Dermis blood vessel endothelial cell (primary cell): Measurements from ENCODE around the gene PPIH. TPM values are rescaled to one million over a fixed set of nuclear protein-coding genes. Genes with fewer than 3 reads are reported as not detected.
"Not testable (repeated sequence)": the region's sequence is repeated elsewhere in the genome, so short reads cannot be mapped to it uniquely, and the experiment has no call there.

ENCODE experiments used
- DNase-seq: peaks from one replicate; pipeline ENCODE4 v3.0.0; 2010
- total RNA-seq: library from RNA; depleted of rRNA; stranded (reverse); fragments of >200 nt; gene quantifications from 2 replicates; pipeline ENCODE4 v1.2.3, GENCODE V29; 2014

PPIH gene
- total RNA-seq, 1 donor from 2014 or later, result 22.6 TPM

GRCh38 chr1:42682739-42683531 lies 24.7 kb downstream of the PPIH start:
- peak; percentile 76 for DNase-seq

- DNase-seq, result peak; percentile 22
These were observed 25.9 kb downstream of the PPIH start for GRCh38 chr1:42684139-42684538.

GRCh38 chr1:42686418-42686817 lies 28.2 kb downstream of the PPIH start:
- DNase-seq, result no peak

GRCh38 chr1:42689912-42690311 lies 31.7 kb downstream of the PPIH start:
- DNase-seq, result no peak

GRCh38 chr1:42690477-42691156 lies 32.4 kb downstream of the PPIH start:
- peak; percentile 27 for DNase-seq

- no peak for DNase-seq
These were observed 32.9 kb downstream of the PPIH start for GRCh38 chr1:42691157-42691498.

- no peak for DNase-seq
These were observed 34.2 kb downstream of the PPIH start for GRCh38 chr1:42692461-42692860.

- no peak for DNase-seq
These were observed 34.7 kb downstream of the PPIH start for GRCh38 chr1:42692911-42693310.

- no peak for DNase-seq
These were observed 40.0 kb downstream of the PPIH start for GRCh38 chr1:42698081-42698813.

- DNase-seq, result no peak
These were observed 41.8 kb downstream of the PPIH start for GRCh38 chr1:42700006-42700405.

GRCh38 chr1:42703888-42704464 lies 45.8 kb downstream of the PPIH start:
- DNase-seq, result no peak

- not testable (repeated sequence) for DNase-seq
These were observed 54.6 kb downstream of the PPIH start for GRCh38 chr1:42712808-42713207.

GRCh38 chr1:42713293-42713692 lies 55.1 kb downstream of the PPIH start:
- DNase-seq, result no peak

GRCh38 chr1:42714441-42714840 lies 56.2 kb downstream of the PPIH start:
- not testable (repeated sequence) for DNase-seq

GRCh38 chr1:42720868-42721267 lies 62.6 kb downstream of the PPIH start:
- no peak for DNase-seq

GRCh38 chr1:42721926-42722325 lies 63.7 kb downstream of the PPIH start:
- DNase-seq, result no peak

- DNase-seq, result not testable (repeated sequence)
These were observed 64.2 kb downstream of the PPIH start for GRCh38 chr1:42722403-42722802.

- DNase-seq, result no peak
These were observed 65.3 kb downstream of the PPIH start for GRCh38 chr1:42723511-42723910.

- DNase-seq, result not testable (repeated sequence)
These were observed 67.6 kb downstream of the PPIH start for GRCh38 chr1:42725820-42726219.
